Epithelial cell of esophagus (primary cell): Measurements from ENCODE around the gene HAPLN2.
A peak's percentile ranks its signal among the peaks of the same experiment; 100 is the strongest.
"Not testable (repeated sequence)": the region's sequence is repeated elsewhere in the genome, so short reads cannot be mapped to it uniquely, and the experiment has no call there.

Experiments
- DNase-seq: peaks from one replicate; pipeline ENCODE4 v3.0.0; 2010; ENCODE audit warnings: low read depth
- H3K4me3 ChIP-seq: 2 replicates; pipeline ENCODE4 v1.5.1; 2011; ENCODE audit warnings: mild to moderate bottlenecking, low read length, control low read depth
- CTCF ChIP-seq: IDR thresholded peaks from 2 replicates; pipeline ENCODE4 v1.5.1; 2011; ENCODE audit warnings: low read depth, mild to moderate bottlenecking, low read length, control low read depth, inconsistent platforms; ENCODE audit not compliant: insufficient read depth; ENCODE audit errors: missing control alignments

Gene HAPLN2

GRCh38 chr1:156608036-156608674, 11.1 kb upstream of the HAPLN2 start:
- DNase-seq: peak; percentile 81
- peak; percentile 88 for TF ChIP-seq CTCF

GRCh38 chr1:156608981-156609380, 10.2 kb upstream of the HAPLN2 start:
- TF ChIP-seq CTCF: peak; percentile 74
- peak; percentile 63 for DNase-seq
- H3K4me3 ChIP-seq: no peak overlapping the region

More at GRCh38 chr1:156608036-156608674, 11.1 kb upstream of the HAPLN2 start:
- H3K4me3 ChIP-seq: no peak overlapping the region

DNA sequence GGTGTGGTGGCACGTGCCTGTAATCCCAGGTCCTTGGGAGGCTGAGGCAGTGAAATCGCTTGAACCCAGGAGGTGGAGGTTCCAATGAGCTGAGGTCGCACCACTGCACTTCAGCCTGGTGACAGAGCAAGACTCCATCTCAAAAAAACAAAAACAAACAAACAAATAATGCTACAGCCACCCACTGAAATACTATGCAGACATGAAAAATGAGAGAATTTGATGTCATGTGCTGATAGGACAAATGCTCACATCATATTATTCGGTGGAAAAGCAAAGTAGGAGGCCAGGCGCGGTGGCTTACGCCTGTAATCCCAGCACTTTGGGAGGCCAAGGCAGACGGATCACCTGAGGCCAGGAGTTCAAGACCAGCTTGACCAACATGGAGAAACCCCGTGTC, 9.1 kb upstream of the HAPLN2 start:
- not testable (repeated sequence) for H3K4me3 ChIP-seq, DNase-seq

DNA sequence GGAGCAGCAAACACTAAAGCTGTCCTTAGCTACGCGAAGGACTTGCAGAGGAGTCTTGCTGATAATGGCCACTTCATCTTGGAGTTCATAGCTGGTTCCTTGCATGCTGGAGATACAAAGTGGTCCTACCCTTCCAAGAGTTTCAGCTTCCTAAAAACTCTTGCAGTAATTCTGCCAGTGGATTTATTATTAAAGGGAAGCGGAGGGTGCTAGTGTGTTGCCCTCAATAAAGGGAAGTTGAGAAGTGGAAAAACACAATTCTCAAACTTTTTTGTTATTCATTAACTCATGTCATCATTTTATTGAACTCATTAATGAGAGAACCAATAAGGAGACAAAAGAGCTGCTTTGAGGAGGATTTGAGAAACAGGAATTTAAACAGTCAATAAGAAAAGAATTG, 6.5 kb upstream of the HAPLN2 start:
- no peak for DNase-seq
- no peak for TF ChIP-seq CTCF
- H3K4me3 ChIP-seq: no peak overlapping the region

DNA sequence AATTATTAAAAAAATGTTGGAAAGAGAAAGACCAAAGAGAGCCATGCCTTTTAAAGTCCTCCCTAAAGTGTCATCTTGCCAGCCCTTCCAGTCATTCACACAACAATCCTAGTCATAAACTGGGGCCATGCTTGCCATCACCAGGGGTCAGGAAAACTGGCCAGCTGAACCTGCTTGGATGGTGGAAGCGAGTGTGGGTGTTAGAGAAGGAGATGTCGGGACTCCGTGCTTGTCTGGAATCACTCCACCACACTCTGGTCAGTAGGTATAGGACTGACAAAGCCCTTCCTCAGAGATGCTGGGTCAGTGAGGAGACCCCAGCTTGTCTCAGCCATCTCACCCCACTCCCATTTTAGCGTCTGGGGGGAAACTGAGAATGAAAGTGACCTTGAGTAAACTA, 3.3 kb upstream of the HAPLN2 start:
- no peak overlapping the region for H3K4me3 ChIP-seq
- no peak for TF ChIP-seq CTCF
- no peak for DNase-seq

DNA sequence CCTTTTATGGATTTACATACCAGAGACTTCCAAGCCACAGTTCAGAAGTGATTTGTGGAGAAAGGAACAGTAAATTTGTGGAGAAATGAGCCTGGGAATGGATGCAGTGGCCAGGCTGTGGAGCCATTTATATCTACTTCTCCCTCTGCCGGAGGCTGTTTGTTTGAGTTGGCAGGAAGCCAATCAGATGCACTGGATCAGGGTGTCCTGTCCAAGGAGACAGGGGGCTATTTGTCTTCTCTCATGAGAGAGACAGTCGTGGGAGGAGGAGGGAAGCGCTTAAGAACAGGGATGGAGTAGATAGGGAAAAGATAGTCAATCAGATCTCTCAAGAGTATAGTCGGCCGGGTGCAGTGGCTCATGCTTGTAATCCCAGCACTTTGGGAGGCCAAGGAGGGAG, 2.8 kb upstream of the HAPLN2 start:
- no peak for DNase-seq
- no peak for TF ChIP-seq CTCF
- no peak overlapping the region for H3K4me3 ChIP-seq

DNA sequence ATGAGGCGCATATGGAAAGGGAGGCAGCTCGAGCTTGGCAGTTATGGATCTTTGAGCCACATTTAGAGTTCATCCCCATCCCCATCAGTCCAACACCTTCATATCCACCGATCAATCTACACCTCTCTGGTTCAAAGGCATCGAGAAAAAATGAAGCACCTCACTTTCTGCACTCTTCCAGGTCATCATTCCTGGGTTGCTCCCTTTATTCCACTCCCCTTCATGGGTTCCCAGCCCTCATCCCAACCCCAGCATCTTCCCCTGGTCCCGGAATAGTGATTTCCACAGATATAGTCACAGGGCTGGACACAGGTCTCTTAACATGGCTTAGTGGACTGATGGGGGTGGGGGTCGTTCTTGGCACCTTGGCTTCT, 354 bp downstream of the HAPLN2 start:
- TF ChIP-seq CTCF: no peak

More for the DNA sequence above, 354 bp downstream of the HAPLN2 start:
- no peak overlapping the region for H3K4me3 ChIP-seq
- no peak for DNase-seq
